Ovary (tissue), 3 donors: ENCODE data around the gene SPO11.

Source experiments
- EP300 ChIP-seq: sonication (generic); formaldehyde crosslinking; IDR thresholded peaks from one replicate; pipeline ENCODE4 v1.6.1; 2017; ENCODE audit warnings: antibody characterized with exemption
- POLR2A ChIP-seq: fragments of 450-650 bp; IDR thresholded peaks from one replicate; pipeline ENCODE4 v1.6.1; 2017; ENCODE audit warnings: antibody characterized with exemption, mild to moderate bottlenecking, moderate library complexity
- TF ChIP-seq, protein P1 (sequence below), 3 donors: fragments of 450-650 bp in 2 of 3; fragments of 200-600 bp in 1 of 3; IDR thresholded peaks; one replicate each; pipeline versions ENCODE4 v1.5.1 to v1.8.0; 2016 to 2022; ENCODE audit warnings: antibody characterized with exemption in 3 of 3, mild to moderate bottlenecking in 1 of 3
- donor health status: DM: no; HTN: no; CAD: no.

DNA sequence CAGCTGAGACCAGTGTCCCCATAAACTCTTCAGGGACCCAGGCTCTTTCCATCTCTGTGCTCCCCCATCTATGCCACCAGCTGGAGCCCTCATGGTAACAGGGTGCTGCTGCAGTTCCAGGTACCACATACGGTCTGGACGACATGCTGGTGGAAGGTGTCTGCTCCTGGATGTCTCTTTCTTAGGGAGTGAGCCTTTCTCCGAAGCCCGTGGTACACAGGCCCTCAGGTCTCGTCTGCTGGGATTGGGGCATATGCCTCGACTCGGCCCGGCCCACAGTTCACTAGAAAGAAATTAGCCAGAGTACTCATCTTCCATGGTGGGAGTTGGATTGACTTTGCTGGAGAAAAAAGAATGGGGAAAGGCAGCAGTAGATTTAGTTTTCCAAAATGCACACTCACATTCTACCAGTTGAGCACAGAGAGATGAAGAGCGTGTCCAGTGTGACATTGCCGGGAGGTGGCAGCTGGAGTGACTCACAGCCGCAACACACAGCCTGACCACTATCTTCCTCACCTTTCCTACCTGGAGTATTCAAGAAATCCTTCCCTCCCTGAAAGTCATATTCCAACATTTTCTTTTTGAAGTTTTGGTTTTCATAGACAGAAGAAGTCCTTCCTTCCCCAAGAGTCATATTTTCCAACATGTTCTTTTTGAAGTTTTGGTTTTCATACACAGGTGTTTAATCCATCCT lies 18.6 kb upstream of the SPO11 start:
- TF ChIP-seq POLR2A (no peak), EP300 (no peak)
- TF ChIP-seq, protein P1, sequence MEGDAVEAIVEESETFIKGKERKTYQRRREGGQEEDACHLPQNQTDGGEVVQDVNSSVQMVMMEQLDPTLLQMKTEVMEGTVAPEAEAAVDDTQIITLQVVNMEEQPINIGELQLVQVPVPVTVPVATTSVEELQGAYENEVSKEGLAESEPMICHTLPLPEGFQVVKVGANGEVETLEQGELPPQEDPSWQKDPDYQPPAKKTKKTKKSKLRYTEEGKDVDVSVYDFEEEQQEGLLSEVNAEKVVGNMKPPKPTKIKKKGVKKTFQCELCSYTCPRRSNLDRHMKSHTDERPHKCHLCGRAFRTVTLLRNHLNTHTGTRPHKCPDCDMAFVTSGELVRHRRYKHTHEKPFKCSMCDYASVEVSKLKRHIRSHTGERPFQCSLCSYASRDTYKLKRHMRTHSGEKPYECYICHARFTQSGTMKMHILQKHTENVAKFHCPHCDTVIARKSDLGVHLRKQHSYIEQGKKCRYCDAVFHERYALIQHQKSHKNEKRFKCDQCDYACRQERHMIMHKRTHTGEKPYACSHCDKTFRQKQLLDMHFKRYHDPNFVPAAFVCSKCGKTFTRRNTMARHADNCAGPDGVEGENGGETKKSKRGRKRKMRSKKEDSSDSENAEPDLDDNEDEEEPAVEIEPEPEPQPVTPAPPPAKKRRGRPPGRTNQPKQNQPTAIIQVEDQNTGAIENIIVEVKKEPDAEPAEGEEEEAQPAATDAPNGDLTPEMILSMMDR (IDR thresholded peaks at IDR 0.05) = no peak
